Measurements from ENCODE around the gene ADSL.

- no peak for TF ChIP-seq CTCF (IDR thresholded peaks at IDR 0.05)
- TF ChIP-seq POLR2A (IDR thresholded peaks at IDR 0.05) = no peak
Measured at GRCh38 chr22:40341604-40342003, 4.7 kb upstream of the ADSL start.
